ENCODE results near the gene MEPE.

DNA sequence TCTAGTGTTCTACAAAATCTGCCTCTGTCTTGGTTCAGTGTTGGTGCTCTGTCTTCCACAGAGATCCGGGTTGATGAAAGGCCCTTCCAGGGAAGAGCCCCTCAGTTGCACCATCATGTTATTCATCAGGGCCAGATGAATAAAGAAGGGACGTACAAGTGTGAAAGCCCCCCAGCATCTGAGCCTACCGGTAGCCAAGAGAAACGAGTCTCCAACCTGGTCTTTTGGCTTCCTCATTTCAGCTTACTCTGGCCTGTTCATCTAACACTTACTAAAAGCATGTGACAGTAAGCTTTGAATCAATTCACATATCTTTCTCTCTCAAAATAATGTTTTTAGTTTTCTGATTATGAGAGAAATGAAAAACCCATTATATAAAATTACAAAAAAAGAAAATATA is 19.2 kb downstream of the MEPE start:
- TF ChIP-seq ZNF37A (tag by site-specific recombination; IDR thresholded peaks at IDR 0.05) (no peak), ZBTB1 (tag by site-specific recombination; IDR thresholded peaks at IDR 0.05) (no peak)
- TF ChIP-seq, protein P1, sequence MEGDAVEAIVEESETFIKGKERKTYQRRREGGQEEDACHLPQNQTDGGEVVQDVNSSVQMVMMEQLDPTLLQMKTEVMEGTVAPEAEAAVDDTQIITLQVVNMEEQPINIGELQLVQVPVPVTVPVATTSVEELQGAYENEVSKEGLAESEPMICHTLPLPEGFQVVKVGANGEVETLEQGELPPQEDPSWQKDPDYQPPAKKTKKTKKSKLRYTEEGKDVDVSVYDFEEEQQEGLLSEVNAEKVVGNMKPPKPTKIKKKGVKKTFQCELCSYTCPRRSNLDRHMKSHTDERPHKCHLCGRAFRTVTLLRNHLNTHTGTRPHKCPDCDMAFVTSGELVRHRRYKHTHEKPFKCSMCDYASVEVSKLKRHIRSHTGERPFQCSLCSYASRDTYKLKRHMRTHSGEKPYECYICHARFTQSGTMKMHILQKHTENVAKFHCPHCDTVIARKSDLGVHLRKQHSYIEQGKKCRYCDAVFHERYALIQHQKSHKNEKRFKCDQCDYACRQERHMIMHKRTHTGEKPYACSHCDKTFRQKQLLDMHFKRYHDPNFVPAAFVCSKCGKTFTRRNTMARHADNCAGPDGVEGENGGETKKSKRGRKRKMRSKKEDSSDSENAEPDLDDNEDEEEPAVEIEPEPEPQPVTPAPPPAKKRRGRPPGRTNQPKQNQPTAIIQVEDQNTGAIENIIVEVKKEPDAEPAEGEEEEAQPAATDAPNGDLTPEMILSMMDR (tag by site-specific recombination; IDR thresholded peaks at IDR 0.05), result no peak

Measured in HEK293 (cell line).